Activated CD8-positive, alpha-beta memory T cell treated with anti-CD3 and anti-CD28 coated beads, Interleukin-2, amount 50 U/mL, for 24 hours (primary cell): ENCODE data around the gene HPCAL1.

Experiments
- DNase-seq: peaks from one replicate; pipeline ENCODE4 v3.0.0-alpha.2; 2020; ENCODE audit errors: extremely low read depth

HPCAL1 gene

GRCh38 chr2:10389573-10389972 lies 86.9 kb downstream of the HPCAL1 start:
- no peak for DNase-seq

DNA sequence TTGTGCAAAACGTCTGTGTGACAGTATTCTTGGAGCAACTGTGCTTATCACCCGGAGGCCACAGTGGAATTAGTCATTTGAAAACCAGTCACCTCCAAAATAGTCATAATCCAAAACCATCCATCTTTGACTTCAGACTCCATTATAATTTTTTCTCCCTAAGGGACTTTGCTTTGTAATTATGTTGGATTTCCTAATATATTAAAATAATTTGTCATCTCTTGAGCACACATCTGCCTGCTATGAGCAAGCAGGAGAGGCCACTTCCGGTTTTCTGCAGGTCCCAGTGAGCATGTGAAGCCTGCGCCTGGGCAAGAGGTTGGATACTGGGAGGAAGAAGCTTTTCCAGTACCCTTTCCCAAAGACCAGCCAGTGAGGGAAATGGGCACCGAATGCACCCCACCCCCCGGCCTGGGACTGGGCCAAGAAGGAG lies 87.7 kb downstream of the HPCAL1 start:
- no peak for DNase-seq

GRCh38 chr2:10392100-10392499 lies 89.4 kb downstream of the HPCAL1 start:
- DNase-seq: no peak

- DNase-seq: no peak
Observed at GRCh38 chr2:10392548-10392947, 89.8 kb downstream of the HPCAL1 start.

GRCh38 chr2:10392951-10393639 lies 90.4 kb downstream of the HPCAL1 start:
- DNase-seq: no peak

DNA sequence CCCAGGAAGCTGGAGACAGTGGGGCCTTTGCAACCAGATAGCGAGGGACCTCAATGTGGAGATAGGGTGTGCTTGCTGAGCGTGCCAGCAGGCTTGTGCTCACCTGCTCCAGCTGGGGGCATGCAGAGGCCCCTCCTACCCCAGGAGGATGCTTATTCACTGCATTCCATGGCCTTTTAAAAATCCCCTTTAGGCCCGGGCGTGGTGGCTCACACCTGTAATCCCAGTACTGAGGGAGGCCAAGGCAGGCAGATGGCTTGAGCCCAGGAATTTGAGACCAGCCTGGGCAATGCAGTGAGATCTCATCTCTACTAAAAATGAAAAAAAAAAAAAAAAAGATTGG lies 90.9 kb downstream of the HPCAL1 start:
- DNase-seq: no peak

GRCh38 chr2:10395893-10396292 lies 93.2 kb downstream of the HPCAL1 start:
- no peak for DNase-seq

DNA sequence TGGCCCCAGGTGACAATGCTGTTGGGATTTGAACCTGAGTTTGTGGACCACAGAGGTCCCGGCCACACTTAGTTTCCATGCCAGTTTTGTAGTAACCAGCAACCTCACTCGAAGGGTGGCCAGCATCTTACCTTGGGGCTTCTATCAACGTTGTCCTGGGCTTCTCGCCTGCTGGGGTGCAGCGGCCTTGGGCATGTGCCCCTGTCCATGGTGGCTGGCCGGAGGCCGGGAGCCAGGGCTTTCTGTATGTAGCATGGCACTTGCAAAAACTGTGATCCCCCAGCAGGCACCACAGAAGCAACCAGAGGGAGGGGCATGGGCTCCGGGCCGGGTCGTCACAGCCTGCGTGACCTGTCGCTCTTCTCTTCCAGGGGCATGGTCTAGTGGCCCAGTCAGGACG lies 93.8 kb downstream of the HPCAL1 start:
- no peak for DNase-seq

GRCh38 chr2:10397297-10397875 lies 94.7 kb downstream of the HPCAL1 start:
- no peak for DNase-seq

- no peak for DNase-seq
Observed at GRCh38 chr2:10397878-10398277, 95.2 kb downstream of the HPCAL1 start.

GRCh38 chr2:10398496-10398895 lies 95.8 kb downstream of the HPCAL1 start:
- DNase-seq: no peak

GRCh38 chr2:10399358-10399757 lies 96.7 kb downstream of the HPCAL1 start:
- no peak for DNase-seq

DNA sequence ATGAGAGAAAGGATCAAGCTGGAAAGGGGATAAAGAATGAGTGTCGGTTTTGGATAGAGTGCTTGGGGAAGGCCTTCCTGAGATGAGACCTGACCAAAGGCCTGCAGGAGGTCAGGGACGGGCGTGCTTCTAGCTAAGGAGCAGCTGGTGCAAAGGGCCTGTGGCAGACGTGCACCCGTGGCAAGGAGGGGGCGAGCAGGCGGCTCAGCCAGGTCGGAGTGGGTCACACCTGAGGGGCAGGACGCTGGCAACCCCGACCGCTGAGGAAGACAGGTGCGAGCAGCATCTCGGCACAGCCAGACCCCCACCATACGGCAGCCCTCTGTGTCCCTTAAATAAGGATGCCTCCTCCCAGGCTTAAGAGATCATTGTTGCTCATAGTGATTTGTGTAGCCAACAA lies 97.3 kb downstream of the HPCAL1 start:
- DNase-seq: no peak

- DNase-seq: no peak
Observed at GRCh38 chr2:10400568-10400977, 97.9 kb downstream of the HPCAL1 start.

DNA sequence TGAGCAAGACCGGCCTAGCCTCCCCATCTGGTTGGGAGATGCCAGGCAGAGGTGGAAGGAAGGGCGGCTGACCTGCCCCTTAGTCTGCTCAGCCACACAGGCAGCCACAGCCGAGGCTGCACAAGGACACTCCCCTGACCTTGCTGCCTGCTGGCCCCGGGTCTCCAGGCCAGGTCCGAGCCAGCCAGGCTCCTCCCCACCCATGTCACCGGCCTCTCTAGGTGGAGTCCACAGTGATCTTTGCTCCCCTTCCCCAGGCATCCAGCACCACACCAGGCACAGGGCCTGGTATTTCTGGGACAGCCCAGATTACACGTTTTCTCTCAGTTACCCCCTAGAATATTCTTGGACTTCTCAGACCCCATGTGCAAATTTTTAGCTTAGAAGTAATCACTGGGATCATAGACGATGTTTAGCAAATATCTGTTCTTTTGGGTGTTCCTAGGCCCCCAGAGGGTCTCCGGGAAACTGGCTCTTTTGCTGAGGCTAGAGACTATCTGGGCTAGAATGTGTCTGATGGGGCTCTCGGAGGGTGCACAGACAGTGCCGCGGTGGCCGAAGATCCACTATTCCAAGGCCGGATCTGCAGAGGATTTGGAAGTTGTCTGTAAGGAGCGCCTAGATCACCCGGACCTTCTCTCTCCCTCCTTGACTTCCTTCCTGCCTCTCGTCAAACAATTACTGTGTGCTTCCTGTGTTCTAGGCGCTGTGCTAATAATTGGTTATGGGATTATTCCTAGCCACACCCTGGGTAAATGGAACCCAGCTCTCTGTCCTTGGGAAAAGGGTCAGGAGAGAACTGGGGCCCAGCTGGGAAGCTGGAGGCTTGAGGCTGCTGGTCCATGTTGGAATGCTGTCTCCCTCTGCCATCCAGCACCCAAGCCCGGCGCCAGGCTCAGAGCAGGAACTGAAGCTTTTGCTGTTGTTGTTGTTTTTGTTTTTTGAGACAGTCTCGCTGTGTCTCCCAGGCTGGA lies 98.6 kb downstream of the HPCAL1 start:
- no peak for DNase-seq

DNA sequence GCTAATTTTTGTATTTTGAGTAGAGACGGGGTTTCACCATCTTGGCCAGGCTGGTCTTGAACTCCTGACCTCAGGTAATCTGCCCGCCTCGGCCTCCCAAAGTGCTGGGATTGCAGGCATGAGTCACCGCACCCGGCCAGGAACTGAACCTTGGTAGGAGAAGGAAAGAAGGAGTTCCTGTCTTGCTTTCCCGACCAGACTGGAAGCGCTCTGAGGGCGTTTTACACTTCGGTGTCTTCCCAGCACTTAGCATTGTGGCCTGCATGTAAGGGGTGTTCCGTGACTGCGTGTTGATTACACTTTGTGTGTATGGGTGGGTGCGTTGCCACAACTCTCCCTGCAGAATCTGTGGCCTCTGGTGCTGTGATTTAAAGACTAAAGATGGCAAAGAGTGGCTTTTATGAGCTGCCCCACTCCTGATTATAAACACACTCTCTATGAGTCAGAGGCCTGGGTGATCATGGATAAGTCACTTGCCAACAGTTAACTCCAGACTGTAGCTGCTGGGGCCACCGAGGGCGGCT lies 99.4 kb downstream of the HPCAL1 start:
- no peak for DNase-seq

DNA sequence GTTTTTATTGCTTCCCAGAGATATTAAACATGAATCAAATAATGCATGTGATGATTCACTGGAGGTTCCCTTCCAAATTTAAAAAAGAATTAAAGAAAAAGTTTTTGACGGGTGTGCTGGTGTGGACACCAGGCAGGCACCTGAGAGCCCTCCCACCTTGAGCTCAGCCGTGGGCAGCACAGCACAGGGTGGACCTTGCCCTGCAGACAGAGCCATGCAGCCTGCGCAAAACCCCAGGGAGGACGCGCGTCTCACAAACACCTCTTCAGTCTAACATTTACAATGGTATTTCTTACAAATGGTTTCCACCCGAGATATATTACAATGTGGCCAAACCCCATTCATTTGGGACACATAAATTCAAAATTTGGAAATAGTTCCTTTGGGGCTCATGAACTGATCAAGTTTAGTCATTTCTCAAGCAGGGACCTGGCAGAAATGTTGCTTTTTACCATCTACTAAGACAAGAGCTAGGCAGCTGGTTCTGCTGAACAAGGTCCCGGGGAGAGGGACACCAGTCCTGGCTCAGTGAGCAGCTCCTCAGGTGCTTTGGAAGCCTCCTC lies 100.0 kb downstream of the HPCAL1 start:
- no peak for DNase-seq

GRCh38 chr2:10404324-10405143 lies 101.8 kb downstream of the HPCAL1 start:
- DNase-seq: no peak

- no peak for DNase-seq
Observed at GRCh38 chr2:10405448-10405847, 102.7 kb downstream of the HPCAL1 start.

DNA sequence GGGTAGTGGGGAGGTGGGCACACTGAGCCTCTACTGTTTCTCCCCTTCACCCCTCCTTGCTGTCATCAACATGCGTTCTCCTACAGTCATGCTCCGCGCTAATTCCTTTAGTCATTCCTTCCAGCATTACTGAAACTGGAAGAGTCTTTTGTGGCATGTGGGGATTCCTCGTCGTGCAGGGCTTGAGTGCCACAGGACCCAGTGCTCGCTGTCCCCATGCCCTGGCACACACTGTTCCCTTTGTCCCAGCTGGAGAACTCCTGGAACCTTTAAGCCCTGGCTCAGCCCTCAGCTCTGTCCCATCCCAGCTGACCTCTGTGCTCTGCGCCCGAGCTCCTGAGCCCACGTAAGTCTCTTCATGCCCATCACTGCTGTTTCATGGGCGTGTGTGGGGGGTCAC lies 103.3 kb downstream of the HPCAL1 start:
- DNase-seq: no peak

GRCh38 chr2:10406491-10407188 lies 103.9 kb downstream of the HPCAL1 start:
- no peak for DNase-seq
